ELR (cell line): ENCODE data around the gene PTTG1IP.

Experiments
- DNase-seq: peaks from one replicate; pipeline ENCODE4 v3.0.0-alpha.2; 2015; ENCODE audit warnings: low read depth

PTTG1IP gene

DNA sequence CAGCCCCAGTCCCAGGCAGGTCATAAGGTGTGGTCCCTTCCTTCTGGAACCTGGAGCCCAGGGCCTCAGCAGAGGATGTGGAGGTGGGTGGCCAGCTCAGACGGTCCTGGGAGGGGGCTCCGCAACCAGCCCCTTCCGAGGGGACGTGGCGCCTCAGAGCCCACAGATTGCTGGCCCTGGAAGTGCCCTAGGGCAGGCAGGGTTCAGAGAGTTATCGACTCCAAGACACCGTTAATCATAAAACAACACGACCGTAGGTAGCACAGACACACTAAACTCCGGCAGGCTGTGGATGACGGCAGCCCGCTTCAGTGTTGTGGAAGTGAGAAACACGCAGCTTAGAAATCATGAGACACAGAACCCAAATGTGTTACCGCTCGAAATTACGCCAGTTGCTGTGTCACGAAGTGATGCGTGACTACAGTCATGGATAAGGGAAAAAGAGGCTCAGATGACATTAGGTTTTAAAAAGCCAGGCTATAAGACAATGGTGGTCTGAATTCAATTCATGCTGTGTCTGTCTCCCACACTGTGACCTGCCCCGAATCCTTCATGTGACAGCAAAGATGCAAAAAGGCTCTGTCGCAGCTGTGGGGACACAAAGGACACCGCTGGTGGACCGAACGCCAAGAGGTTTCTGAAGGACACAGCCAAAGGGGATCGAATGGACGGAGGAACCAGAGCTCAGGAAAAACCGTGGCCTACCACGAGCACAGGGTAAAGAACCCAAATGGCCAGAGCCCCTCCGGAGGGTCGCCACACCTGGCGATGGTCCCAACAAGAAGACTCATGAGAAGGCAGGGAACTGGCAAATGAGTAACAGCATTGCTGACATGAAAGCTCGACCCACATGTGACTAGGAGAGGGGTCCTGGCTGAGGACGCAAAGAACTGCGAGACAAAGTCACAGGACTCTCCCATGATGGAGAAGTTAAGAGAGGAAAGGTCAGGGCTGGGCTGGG lies 53.9 kb downstream of the PTTG1IP start:
- no peak for DNase-seq

DNA sequence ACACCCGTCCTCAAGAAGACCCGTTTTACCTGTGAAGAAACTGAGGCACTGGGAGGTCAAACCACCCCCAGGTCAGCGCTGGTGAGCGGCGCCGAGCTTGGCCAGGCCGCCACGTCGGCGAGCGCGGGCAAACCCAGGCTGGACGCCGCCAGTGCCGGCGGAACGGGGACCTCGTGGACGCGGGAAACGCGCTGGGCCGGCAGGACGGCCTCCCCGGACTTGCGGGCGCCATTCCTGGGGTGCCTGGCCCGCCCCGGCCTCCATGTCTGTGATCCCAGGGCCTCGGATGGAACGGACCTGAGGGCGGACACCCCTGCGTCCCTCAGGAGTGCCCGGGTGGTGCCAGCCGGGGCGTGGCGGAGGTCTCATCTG lies 54.9 kb downstream of the PTTG1IP start:
- no peak for DNase-seq

DNA sequence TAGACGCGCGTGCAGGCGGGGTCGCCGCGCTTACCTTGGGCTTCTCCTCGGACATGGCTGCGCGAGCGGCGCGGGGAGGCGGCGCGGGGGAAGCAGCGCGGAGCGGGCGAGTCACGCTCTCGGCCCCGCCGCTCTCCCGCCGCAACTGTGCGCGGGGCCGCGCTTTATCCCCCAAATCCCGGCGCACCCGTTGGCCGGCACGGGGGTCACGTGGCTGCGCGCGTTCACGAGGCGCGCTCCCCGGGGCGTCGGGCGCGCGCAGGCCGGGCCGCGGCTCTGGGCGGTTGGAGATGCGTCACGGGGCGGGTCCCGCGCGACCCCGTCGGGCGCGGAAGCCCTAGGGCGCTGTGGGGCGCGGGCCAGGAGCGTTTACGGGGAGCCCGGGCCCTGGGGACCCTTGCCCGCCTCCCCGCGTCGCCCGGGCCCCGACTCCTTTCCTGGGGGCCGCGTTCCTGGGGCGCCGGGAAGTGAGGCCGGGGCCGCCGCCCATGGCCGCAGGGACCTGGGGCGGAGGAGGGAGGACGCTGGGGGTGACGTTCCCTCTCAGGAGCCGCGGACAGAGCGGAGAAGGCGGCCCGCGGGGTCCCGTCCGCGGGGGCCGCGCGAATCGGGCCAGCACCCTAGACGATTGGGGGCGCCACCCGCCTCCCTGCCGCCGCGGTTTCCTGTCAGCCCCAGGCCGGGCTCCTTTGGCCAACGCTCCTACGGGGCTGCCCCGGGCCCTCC lies 55.4 kb downstream of the PTTG1IP start, which contains the start of gene SUMO3:
SUMO3 (minus strand) TSS at position 149 of the 726 bp plus-strand sequence; CDS start at position 55, 94 bp downstream.
- DNase-seq, result peak; percentile 83

DNA sequence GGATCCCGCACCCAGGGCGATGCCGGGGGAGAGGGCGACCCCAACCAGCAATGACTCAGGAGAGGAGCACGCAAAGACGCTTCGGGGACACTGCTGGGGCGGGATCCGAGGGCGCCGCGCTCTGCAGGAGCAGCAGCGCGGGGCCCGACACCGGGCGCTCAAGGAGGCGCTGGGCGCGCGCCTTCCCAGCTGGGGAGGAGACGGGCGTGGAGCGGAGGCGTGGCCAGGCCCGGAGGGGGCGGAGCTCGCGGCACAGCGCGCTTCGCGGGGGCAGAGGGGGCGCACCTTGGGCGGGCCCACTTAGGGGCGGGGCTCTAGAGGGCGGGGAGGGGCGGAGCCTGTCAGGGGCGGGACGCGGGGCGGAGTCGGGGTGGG lies 56.0 kb downstream of the PTTG1IP start:
- DNase-seq, result peak; percentile 85

DNA sequence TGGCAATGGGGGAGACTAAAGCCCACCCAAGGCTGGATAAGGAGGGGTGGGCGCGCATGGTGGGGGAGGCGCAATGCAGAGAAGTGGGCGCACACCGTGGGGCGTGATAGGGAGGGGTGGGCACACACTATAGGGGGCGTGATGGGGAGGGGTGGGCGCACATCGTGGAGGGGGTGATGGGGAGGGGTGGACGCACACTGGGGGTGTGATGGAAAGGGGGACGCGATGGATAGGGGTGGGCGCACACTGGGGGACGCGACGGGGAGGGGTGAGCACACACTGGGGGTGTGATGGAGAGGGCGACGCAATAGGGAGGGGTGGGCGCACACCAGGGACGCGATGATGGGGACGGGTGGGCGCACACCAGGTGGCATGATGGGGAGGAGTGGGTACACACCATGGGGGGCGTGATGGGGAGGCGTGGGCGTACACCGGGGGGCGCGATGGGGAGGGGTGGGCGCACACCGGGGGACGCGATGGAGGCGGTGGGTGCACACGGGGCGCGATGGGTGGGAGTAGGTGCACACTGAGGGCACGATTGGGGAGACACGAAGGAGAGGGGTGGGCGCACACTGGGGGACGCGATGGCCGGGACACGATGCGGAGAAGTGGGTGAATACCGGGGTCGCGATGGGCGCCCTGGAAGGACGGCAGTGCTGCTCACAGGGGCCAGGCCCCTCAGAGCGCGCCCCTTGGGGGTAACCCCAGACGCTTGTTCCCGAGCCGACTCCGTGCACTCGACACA lies 56.6 kb downstream of the PTTG1IP start:
- no peak for DNase-seq

DNA sequence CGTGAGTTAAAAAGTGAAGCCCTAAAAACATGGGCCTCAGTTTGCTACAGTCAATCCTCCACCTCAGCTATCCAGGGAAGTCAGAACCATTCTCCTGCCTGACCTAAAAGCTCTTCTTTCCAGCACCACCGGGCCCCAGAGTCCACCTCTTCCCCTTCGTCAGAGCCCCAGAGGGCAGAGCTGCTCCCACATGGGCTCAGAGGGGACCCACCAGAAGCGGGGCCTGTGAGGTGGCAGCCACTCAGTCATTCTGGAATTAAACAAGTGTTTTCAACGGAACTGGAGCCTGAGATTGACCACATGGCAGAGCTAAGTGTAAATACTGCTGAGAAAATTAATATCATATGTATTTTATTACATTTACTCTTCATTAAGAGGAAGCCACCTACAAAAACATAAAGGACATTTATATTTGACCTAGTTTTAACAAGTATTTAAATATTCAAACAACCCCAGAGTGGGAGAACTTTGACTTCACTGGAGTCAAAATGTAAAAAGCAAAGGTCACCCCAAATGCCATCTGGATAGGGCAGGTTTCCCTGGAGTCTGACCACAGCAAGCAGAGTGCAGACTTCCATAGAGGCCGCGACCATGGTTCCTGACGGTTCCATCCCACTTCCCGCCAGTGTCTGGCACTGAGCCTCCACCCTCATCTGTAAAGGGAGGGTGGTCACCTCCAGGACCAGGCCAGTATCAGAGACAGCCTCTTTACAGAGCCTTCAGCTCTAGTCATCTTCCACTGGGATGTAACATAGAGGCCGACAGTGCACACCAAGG lies 57.5 kb downstream of the PTTG1IP start:
- no peak for DNase-seq

DNA sequence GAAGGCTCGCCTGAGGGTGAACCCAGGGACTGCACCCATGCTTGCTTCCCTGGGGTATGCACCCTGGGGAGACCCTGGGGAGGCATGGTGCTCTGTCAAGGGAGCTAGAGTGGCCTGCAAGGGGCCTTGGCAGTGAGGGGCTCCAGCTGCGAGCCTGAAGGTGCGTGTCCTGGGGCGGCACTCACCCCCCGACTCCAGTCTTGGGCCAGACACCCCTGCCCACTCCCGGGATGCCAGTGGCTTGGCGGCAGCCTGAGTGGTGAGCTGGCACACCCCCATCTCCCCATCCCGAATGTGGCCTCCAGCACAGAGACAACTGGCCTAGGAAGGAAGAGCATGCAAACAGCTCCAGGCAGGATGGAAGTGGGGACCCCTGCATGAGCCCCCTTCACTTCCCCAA lies 58.3 kb downstream of the PTTG1IP start:
- DNase-seq, result no peak

DNA sequence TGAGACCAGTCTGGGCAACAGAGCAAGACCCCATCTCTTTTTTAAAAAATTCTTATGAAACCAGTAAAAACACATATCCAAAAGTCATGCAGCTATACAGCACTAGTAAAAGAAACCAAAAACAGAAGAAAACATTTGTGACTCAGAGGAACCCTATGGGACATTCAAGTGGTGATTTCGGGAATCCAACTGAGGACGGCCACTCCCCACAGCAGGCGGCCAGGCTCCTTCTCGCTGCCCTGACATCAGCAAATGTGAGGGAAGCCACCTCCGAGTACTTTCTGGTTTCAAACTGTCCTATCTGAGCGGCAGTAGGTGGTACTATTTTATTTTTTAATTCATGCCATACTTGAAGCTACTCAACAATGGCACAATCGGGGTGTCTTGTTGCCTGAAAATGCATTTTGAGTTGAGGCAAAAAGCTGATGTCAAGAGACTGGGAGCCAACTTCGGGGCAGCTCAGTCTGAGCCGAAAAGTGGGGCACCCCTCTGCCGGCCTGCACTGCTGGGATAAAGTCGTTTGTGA lies 58.9 kb downstream of the PTTG1IP start:
- no peak for DNase-seq

DNA sequence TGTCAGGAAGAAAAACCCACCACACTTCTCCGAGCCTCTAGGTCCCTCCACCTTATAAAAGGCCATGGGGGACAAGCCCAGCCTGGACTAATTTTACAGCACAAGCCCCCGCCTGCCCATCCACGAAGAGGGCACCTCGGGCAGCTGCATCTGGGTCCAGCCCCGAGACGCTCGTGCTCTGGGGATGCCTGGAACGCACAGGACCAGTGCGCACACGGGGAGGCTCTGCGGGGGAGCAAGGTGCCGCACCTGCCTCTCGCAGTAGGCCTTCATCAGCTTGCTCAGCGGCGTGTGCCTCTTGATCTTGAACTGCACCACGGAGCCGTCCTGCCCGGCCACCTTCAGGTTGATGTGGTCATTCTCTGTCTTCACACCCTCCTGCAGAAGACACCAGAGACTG lies 59.8 kb downstream of the PTTG1IP start:
- no peak for DNase-seq

DNA sequence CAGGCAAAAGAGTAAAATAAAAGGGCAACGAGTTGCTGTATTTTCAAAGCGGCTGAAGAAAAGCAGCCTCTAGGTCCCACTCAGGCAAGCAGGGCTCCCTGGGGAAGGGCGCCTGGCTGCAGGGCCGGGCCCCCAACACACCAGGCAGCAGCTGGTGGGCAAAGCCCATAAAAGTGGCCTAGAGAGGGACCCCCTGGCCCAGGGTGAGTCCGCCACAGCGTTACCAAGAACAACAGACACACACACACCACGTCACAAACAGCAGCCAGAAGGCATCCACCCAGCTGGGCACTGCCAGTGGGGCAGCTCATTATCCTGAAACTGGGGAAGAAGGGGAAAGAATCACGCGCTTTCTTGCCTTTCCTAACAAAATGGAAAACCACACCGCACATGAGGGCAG lies 60.3 kb downstream of the PTTG1IP start:
- no peak for DNase-seq

DNA sequence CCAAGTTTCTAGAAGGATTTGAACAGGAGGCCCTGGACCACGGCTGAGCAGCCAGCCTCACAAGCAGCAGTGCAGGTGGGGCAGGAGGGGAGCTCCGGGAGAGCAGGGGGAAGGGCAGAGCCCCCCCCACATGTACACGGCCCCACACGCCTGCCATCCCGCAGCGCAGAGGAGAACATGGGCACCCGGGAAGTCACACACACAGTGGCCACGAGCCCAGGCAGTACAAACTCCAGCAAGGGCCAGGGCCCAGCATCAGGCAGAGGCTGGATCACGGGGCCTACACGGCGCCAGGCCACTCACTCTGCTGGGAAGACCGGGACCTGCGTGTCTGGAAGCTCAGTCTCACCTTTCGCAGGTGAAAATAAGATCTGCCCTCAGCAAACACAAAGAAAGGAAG lies 60.9 kb downstream of the PTTG1IP start:
- DNase-seq, result no peak

DNA sequence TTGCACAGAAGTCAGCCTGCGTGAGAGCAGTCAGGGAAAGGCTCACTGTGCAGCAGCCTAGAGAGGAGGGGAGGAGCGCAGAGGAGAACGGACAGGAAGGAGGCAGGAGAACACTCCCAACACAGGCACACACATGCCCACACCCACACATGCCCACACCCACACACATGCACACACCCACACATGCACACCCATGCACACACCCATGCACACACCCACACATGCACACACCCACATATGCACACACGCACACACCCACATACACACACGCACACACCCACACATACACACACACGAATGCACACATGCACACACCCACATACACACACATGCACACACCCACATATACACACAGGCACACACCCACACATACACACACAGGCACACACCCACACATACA lies 62.7 kb downstream of the PTTG1IP start:
- DNase-seq, result no peak

DNA sequence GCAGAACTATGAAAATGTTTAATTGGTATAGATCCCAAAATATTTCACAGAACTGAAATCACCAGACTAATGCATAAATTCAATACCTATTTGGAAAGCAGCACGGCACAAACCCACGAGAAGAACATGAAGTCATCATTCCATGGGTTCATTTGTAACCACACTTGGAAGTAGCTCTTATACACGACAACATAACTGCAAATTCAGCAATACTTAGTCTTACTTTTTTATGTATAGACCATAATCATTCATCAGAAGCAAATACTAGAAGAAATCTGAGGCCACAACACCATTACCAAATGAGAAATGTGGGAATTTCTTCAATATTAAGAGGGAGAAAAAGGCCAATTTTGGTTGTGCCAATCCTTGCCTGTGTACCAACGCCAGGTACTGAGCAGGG lies 67.6 kb downstream of the PTTG1IP start:
- no peak for DNase-seq

DNA sequence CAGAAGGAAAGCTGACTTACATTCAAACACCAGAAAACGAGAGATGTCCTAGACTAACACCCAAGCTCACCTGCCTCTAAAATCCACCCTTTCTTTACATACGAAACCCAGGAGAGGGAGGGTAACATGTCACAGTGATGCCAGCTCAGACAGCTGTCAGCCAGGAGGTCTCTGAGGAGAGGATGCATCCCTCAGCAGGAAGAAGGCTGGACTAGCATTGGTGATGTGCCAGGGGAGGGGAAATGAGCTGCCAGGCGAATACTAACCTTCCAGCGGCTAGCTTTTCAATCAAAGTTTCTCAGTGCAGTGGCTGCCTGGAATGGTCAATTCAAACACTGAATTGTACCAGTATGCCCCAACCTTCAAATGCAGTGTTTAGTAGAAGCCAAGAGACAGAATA lies 68.3 kb downstream of the PTTG1IP start:
- DNase-seq, result no peak

DNA sequence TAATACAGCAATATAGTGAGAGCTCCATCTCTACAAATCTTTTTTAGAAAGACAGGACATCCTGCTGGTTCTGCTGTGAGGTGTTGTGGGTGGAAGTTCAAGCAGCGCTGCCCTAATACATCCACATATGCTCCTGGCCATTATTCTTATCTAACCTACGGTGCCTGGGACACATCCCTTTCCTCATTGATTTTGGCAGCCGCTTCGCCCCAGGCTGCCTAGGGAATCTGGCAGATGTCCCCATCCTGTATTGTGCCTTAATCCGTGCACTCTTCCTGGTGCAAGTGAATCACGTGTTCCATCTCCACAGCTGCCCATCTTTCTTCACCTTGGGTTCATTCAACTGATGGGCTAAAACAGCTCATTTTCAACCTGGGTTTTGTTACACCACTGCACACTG lies 68.7 kb downstream of the PTTG1IP start:
- no peak for DNase-seq

DNA sequence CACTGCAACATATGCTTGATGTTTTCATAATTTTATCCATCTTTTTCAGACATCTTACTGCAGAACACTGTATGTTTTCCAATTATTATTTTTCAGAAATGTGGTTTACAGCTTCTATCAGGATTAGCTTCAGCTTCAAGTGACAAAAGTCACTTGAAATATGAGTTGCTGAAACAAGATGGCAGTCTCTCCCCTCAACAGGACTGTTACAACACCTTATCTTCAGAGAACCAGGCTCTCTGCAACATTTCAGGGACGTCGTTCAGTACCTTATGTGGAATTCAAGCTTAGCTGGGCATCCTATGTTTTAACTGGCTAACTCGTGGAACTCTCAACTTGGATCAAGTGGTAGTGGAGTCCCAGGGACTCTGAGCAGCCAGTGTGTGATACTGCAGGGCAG lies 69.8 kb downstream of the PTTG1IP start:
- DNase-seq, result no peak

DNA sequence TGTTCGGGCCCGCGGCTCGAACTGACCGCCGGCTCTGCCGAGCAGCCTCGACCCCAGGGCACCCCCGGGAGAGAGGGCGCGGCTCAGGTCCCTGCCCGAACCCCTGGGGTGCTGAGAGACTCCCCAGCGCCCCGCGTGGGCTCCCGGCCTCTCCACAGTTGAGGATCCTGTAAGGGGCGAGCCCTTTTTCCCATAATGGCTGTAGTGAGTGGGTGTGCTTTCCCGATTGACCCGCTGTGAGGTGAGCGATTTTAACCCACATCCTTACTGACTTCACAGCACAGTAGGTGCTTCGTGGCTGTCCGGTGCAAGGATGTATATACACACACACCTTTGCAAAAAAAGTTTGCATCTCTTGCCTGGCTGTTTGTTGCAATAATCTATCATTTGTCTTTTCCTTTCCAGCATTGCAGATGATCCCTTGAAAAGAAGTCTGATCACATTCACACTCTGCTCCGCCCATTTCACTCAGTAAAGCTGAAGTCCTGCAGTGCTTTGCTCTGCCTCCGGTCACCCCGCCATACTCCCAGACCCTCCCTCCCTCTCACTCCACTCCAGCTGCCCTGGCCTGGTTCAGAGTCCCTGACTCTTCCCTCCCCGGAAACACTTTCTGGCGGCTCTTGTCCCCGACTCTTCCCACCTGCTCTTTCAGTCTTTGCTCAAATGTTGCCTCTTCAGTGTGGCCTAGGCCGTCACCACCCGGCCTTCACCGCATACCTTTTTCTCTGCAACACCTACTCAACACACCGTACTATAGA lies 70.9 kb downstream of the PTTG1IP start:
- peak; percentile 51 for DNase-seq

DNA sequence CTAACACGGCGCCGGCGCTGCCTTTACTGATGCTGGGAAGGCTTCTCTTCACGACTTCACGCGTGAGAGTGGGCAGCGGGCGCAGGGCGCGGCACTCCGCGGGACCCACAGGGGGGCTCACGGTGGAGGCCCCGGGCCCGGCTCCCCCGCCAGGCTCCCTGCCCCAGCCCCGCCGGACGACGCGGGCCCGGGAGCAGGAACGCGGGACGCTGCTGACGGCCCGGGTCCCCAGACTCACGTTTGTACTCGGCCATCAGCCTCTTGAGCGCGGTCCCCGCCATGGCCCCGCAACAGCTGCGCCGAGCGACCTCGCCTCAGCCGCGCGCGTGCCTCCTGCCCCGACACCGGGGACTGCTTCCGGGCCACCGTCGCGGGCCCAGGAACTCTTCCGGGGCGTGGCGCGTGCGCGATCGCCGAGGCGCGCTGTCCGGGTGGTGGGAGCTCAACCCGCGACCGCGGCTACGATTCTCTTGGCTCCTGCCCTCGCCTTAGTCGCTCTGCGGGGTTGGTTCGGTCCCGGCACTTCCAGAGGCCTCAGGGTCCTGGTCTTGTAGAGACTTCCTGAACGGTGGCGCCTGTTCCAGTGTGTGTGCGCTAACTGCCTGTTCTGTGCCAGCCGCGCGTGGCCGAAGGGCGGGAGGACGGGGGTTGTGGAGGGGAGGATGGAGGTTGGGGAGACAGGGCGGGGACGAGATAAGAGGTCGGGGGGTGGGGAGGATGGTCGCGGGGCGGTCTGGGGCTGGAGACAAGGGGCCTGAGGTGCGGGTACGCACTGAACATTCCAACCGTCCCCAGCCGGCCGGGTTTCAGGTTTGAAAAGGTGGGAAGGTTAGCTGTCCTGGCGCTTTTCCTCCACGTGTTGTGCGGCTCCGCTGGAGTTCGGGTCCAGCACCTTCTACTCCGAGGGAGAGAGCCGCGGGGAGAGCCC lies 71.8 kb downstream of the PTTG1IP start, which contains the start of gene UBE2G2:
UBE2G2 (minus strand) TSS at position 353 of the 928 bp plus-strand sequence; CDS start at position 281, 72 bp downstream.
- peak; percentile 83 for DNase-seq

DNA sequence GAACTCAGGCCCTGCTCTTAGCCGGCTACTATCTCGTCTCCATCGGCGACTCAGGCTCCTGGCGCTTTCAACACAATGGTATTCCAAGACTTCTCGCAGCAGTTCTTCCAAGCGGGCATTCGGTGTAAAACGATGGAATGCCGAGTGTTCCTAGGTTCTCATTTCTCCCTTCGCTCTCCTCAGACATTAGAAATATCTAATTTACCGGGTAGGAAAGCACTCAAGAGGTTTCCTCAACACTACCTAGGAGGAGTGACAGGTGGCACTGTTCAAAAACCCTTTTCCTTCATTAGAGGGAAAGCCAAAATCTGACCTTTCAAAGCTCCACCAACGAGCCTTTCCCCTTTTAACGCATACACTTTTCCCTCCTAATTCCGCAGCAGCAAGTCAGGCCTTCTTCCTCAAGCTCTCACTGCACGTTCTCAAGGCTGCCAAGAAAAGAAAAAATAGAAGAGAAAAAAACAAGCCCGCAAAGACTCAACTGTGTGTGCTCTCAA lies 72.5 kb downstream of the PTTG1IP start:
- DNase-seq, result peak; percentile 51
